GM21737 (cell line): ENCODE measurements around the gene C11orf21.

Source experiments
- ATAC-seq: cut with Tn5 transposase; IDR thresholded peaks from one replicate; pipeline ENCODE4 v1.9.1; 2021; ENCODE audit warnings: mild to moderate bottlenecking, moderate library complexity; ENCODE audit not compliant: unreplicated experiment

The C11orf21 gene

DNA sequence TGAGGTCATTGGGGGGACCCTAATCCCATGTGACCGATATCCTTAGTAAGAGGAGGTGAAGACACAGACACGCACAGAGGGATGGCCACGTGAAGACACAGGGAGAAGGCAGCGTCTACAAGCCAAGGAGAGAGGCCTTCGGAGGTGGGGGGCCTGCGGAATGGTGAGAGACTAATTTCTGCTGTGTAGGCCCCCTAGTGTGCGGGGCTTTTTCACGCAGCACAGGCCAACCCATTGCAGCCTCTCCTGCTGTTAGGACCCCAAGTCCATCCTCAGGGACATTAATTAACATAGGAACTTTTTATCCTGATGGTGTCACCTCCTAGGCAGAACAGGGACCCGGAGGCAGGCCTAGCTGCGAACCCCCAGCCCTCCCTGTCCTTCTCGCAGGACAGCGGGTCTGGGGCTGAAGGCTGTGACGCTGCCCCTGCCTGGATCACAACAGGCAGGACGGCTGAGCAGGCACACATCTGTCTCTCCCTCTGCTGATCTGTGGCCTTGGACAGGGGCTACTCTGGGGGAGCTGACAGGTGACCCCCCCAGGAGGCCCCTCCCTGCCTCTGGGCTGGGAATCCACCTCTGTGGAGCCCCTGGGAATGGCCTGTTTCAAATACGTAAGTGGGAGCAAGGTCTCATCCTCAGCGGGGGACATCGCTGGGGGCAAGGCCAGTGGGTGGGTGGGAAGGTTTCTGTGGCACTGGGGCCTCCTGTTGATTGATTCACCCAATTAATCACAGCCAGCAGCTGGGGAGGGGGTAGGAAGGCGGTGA lies 39.2 kb downstream of the C11orf21 start:
- no peak for ATAC-seq

DNA sequence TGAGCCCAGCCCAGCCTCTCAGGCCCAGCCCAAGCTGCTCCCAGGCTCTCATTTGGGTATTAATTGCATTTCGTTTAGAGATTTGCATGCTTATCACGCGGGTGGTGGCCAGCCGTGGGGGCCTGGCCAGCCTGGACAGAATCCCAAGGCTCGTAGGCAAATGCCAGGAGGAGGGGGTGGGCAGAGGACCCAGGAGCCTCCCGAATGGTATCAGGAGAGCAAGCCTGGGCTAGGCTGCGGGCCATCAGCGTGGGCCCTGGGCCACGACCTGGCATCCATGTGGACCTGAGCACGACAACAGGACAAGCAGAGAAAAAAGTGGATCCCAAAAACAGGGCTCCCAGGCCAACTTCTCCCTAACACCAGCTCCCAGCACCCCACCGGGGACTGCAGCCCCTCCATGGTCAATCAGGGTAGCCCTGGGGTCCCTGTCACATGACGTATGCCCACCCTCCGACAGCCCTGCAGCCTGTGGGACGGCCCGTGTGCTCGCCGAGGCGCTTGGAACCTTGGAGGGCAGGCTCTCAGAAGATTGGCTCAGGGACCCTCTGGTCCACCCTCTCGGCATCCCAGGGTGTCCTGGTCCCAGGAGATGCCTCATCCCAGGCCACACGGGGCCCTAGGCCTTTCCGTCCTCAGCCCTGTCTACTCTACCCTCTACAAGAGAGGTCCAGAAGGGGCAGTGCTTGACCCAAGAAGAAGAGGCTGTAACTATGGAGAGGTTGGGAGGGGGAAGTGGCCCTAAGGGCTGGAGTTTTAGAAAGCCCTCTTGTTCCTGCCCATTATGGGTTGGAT lies 40.1 kb downstream of the C11orf21 start:
- ATAC-seq, result no peak

DNA sequence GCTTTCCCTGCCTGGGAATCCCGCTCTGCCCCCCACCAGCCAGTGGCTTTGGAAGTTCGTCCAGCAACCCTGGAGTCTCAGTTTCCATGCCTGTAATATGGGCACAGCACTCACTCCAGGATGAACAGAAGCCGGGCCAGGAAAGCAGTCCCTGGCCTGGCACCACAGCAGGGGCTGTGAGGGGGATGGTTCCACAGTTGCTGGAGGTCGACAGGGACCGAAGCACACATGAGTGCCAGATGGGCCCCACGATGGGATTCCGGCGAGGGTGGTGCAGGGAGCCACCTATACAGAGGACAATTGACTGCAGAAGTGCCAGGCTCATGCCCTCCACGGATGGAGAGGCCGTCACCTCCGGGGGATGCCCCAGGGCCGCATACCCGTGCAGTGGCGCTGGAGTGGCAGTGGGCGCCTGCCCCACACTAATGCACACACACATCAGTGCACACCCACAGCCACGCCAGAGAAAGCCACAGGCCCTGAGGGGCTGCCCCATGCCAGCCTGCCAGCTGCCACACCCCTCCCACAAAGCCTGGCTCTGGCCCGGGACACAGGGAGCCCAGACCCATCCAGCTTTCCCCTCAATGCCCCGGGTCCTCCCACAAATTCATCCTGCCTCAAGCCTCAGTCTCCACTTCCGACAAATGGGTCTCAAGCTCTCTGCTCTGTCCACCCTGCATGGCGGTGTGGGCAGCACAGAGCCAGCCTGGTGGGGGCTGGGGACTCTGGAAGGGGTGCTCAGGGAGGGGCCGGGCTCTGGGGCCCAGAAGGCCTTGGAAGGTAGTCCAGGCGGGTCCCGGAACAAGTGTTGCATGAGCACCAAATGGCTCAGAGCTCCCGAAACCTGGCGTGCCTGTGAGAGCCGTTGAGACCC lies 41.0 kb downstream of the C11orf21 start:
- ATAC-seq, result no peak

DNA sequence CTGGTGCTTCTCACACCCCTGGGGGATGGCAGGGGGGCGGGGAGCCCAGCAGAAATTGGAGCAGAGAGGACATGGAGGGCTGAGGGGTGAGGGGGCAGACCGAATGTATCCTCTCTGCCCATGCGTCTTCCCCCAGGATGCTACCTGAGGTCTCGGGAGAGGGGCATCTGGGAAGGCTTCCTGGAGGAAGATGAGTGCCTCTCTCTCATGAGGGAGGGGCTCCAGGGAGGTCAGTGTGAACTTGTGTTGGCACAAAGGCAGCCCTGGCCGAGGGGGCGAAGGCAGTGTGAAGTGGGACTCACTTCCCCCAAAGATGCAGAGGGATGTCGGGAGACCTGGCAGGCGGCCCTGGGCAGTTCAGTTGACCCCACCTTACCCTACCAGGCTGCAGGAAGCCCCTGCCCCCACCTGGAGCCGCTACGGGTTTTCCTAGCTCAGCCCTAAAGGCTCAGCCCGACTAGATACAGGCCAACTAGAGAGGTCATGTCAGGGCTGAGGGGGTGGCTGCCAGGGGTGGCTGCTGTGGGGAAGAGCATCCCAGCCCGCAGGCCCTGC lies 41.7 kb downstream of the C11orf21 start:
- ATAC-seq, result no peak

DNA sequence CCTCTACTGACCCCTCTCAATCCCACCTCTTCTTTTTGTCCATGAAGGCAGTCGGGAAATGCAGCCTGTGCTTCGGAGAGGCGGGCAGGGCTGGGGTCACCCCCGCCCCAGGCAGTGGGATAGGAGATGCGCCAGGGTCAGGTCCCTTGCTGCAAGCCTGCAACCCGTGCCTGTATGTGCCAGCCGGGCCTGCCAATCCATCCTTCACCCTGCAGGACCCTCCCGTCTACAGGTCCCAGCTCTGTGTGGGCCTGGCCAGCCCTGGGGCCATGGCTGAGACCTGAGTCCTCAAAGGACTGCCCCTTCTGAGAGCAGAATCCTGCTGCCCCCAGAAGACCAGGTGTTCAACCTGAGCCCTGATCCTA lies 42.3 kb downstream of the C11orf21 start:
- no peak for ATAC-seq

DNA sequence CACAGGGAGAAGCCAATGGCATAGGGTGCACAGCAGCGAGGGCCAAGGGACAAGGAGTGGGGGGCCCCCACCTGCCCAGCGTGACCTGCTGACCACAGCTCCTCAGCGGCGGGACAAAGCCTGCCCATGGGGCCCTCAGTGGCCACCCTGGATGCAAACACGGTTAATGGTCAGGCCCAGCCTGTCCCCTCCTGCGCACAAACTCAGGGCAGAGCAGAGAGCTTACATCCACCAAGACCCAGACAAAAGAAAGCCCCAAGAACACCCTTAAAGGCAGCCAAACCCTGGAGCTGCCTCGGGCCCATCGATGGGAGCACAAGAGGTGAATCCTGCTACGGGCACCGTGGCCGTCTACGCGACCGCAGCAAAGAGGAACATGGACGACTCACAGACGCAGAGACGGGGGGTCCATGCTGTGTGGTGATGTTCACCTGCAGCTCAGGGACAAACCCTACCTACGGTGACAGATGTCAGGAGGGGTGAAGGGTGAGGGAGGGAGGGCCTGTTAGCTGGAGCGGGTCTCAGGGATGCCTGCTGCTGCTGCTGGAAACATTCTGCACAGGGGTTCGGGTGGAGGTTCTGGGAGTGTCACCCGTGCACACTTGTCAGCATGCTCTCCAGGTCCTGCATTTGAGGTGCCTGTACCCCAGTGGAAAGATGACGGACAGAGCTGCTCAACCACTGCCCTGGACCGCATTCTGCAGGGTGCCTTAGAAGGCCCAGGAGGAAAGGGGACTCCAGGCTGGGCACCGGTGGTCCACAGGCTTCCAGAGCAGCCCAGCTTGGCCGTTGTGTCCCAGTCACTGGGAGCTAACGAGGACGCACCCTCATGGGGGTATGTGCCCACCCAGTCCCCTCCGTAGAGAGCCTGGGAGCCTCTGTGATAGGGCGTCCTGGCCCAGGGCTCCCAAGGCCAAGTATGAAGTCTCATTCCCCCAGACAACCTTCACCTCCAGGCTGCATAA lies 42.9 kb downstream of the C11orf21 start:
- no peak for ATAC-seq

DNA sequence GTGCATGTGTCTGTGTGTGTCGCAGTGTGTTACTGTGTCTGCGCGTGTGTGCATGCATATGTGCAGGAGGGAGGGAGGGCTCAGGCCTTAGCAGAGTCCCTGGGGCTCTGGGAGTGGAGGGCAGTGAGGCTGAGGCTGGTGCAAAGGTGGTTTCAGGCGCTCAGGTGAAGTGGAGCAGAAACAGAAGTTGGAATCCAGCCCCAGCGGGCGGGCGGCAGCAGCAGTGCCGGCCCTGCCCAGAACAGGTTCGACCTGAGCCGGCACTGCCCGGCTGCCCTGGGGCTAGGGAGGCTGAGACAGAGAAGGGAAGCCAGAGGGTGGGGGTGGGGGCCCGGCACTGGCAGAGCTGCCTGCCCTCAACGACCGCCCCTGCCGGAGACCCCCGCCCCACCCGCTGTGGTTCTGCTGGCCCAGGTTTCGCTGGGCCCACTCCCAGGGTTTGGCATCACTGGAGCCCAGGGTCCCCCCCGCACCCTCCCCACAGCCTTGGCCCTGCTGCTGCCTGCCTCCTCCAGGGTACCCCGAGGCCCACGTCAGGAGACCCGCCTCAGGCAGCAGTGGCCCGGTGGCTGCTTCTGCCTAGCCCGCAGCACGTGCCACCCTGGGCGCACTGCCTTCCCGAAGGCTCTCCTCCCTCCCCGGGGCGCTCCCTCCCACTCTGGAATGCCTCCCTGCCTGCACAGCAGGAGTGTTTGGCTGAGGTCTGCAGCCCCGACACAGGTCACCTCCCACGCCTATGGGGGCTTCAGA lies 44.6 kb downstream of the C11orf21 start:
- ATAC-seq, result no peak

DNA sequence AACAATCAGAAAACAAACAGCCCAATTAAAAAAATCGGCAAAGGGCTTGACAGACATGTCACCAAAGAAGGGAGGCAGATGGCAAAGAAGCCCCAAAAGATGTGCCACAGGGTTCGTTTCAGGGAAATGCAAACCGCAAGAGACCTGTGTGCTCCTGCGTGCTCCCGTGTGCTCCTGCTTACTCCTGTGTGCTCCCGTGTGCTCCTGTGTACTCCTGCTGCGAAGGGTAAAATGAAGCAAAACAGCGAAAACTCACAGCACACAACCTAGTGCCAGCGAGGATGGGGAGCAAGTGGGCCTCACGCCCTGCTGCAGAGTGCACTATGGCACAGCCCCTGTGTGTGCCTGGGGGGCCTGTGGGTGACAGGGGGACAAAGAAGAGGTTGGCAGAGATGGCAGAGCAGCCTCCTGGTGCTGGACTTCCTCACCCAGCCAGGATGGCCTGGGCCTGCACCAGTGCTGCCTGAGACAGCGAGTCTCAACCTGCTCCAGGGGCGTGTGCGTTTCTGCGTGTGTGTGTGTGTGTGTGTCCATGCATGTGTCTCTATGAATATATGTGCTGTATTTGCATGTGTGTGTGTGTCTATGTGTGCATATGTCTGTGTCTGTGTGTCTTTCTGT lies 45.3 kb downstream of the C11orf21 start:
- no peak for ATAC-seq

DNA sequence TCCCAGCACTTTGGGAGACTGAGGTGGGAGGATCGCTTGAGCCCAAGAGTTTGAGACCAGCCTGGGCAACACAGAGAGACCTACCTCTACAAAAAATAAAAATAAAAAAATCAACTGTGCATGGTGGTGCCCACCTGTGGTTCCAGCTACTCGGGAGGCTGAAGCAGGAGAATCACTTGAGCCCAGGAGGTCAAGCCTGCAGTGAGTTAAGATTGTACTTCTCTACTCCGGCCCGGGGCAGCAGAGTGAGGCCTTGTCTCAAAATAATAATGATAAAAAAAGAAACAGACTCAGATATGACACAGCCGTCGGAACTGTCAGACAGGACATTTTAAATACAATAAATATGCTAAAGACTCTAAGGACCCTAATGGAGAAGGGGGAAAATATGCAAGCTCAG lies 49.7 kb downstream of the C11orf21 start:
- no peak for ATAC-seq

DNA sequence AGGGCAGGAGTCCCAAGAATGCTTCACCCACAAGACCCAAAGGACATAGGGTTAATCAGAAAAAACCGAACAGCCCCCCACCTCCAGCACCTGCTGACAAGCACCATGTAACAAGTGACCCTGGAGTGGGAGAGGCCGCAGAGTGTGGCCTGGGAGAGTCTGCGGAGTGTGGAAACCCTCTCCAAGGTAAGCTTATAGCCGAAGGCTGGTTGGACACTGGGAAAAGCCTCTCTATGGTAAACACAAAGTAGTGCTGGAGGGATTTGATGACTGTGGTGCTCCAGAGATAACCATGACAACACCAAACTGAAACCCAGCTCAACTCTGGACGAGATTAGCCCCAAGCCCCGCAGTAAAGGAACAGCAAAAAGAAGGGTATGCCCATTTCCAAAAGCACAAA lies 50.6 kb downstream of the C11orf21 start:
- ATAC-seq, result no peak

DNA sequence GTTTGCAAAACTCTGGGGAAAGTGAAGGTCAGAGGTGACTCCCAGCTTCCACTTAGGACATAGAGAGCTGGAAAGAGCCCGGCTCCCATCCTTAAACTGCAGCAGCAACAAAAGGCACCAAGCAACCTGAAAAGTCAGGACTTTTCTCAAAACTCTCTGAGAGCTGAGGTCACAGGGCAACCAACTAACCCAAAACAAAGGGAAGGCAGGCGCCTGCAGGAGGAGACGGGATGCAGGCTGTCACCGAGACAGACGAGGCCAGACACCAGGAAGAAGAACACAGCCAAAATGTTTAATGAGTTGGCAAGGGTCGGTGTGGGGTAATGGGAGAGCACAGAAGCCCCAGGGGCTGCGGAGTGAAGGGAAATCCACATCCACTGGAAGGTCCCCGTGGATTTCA lies 51.2 kb downstream of the C11orf21 start:
- no peak for ATAC-seq

DNA sequence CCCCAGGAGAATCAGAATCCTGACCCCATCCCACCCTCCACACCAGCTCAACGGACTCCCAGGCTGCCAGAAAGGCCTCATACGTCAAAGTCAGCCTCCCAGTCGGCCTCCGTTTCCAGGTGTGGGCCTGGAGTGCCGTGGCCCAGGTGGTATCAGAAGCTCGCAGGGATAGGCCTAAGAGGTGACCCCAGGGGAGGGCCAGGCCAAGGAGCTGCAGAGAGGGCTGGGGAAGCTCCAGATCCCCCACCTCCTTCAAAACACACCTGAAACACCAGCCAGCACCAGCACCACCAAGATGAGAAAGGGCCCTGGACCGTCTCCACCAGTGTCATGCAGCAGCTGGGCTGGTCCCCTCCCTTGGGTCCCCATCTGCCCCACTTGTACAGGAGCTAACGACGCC lies 51.7 kb downstream of the C11orf21 start:
- ATAC-seq, result no peak

DNA sequence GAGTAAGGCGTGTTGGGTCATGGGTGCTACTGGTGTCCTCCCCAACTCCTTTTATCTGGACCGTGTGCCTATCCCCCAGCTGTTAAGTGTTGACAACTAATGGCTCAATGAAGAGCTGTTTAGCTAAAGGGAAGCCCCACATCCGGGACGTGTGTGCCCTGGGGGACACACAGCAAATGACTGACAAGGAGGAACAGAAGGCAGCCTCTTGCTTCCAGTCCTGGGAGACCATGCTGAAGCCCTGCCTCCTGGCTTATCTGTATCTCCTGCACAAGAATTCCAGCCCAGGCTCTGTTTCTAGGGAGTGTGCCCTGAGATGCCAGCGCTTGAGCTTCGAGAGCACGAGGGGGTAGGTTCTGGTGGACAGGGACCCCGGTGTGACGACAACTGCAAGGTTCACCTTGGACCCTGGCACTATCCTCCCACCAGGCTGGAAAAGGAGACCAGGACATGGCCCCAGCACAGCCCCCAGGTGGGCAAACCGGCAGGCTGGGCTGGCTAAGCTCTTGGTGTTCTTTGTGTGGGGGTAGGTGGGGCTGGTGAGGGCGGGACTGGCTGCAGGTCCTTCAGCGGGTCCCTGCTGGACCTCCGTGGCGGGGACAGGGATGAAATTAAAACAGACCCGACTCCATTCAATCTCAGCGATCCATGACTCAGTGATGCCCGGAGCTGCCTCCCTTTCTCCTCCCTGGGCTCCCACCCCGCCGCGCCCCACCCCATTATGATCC lies 52.4 kb downstream of the C11orf21 start:
- ATAC-seq, result no peak

DNA sequence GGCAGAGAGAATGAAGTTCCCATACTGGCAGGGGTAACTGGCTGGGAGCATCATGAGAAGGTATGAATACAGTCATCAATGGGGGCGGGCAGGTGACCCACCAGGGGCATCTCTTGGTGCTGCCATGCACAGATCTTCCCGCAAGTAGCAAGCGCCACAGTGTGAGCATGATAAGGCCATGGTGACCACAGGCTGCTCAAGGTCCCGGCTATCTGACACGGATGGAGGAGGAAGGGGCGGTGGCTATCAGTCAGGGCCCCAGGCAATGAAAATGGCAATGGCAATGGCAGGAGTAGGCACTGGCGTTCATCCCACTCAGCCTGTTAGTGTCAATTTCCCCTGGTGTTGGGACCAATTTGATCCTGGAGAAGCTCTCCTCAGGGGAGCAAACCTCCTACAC lies 53.0 kb downstream of the C11orf21 start:
- ATAC-seq, result no peak

DNA sequence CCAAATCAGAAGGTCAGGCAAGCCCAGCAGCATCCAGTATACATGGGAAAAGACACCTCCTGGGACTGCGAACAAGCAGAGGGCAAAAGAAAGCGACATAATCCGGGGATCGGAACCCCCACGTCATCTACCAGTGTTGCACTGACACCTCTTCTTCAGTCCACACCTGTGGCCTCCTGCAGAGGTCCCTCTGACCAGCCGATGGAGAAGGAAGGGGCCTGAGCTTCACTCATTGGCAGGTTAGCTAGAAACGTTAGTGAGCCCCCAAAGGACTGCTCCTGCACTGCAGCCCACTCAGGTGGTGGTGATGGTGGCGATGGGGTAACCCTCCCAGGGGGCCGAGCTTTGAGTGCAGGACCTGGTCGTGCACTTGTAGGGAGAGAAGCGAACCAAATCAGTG lies 53.5 kb downstream of the C11orf21 start:
- ATAC-seq, result no peak

DNA sequence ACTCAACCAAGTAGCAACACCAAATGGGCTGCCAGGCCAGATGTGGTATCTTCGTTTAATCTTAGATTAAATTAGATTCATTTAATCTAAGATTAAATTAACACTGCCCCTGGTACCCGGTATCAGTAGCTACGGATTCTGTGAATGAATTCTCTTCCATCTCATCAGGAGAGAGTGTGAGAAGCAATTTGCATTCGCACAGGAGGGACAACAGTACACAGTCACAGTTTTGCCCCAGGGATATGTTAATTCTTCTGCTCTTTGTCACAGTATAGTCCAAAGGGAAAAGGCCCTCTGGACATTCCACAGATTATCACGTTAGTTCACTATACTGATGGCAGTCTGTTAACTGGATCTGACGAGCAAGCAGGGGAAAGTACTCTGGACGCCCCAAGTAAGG lies 54.2 kb downstream of the C11orf21 start:
- no peak for ATAC-seq
